Stomach (tissue), 9 donors: ENCODE data around the gene CLCN6. TPM values are rescaled to one million over a fixed set of nuclear protein-coding genes. Genes with fewer than 3 reads are reported as not detected.

Experiments used
- DNase-seq, 2 donors: peaks; one replicate each; pipeline versions ENCODE4 v3.0.0 to v3.0.0-alpha.2; 2013 to 2019
- H3K27ac ChIP-seq, 5 donors: fragments of 200-600 bp in 4 of 5; sonication (generic) in 4 of 5; one replicate each; pipeline ENCODE4 v1.5.1; 2013 to 2019; ENCODE audit warnings: mild to moderate bottlenecking in 1 of 5, moderate library complexity in 1 of 5
- H3K27me3 ChIP-seq, 3 donors: fragments of 200-600 bp; sonication (generic); one replicate each; pipeline ENCODE4 v1.5.1; 2017 to 2019; ENCODE audit warnings: mixed run types in 1 of 3
- H3K36me3 ChIP-seq, 4 donors: fragments of 200-600 bp; sonication (generic); 1 replicate in 3 of 4; 2 replicates in 1 of 4; pipeline ENCODE4 v1.5.1; 2016 to 2019
- H3K4me1 ChIP-seq, 4 donors: fragments of 200-600 bp; sonication (generic); one replicate each; pipeline ENCODE4 v1.5.1; 2016 to 2019
- H3K4me3 ChIP-seq, 4 donors: fragments of 200-600 bp; sonication (generic) in 3 of 4; one replicate each; pipeline ENCODE4 v1.5.1; 2016 to 2019; ENCODE audit warnings: mild to moderate bottlenecking in 1 of 4
- H3K9me3 ChIP-seq, 4 donors: fragments of 200-600 bp; sonication (generic); one replicate each; pipeline ENCODE4 v1.5.1; 2016 to 2019
- EP300 ChIP-seq: sonication (generic); formaldehyde crosslinking; IDR thresholded peaks from one replicate; pipeline ENCODE4 v1.6.1; 2017; ENCODE audit warnings: antibody characterized with exemption
- POLR2A ChIP-seq, 4 donors: fragments of 450-650 bp; IDR thresholded peaks; one replicate each; pipeline ENCODE4 v1.6.1; 2016; ENCODE audit warnings: antibody characterized with exemption in 4 of 4, control low read depth in 2 of 4, mild to moderate bottlenecking in 1 of 4, moderate library complexity in 1 of 4
- POLR2AphosphoS5 ChIP-seq, 3 donors: sonication (generic); formaldehyde crosslinking; IDR thresholded peaks; one replicate each; pipeline ENCODE4 v1.6.1; 2016; ENCODE audit warnings: antibody characterized with exemption in 3 of 3
- WGBS, 5 donors: extraction: QIAGEN DNeasy Blood & Tissue Kit in 3 of 5; methylation state at CpG; one replicate each; pipeline versions ENCODE4 v1.1.5 to v1.1.7; 2013 to 2018; 5-methylcytosine and 5-hydroxymethylcytosine counted together
- intact Hi-C: fragments of 100-400 bp; cut with DNase I; formaldehyde crosslinking; loops from one replicate; pipeline ENCODE4 v1.15.1; 2023; ENCODE audit warnings: low total_unique reads
- polyA plus RNA-seq, 3 donors: library from polyadenylated mRNA; stranded (reverse); fragments of 200-250 nt; gene quantifications; one replicate each; pipeline ENCODE4 v1.2.3, GENCODE V29; 2013
- total RNA-seq, 5 donors: library from RNA; depleted of rRNA; stranded (reverse); fragments of >200 nt; gene quantifications; one replicate each; pipeline versions ENCODE4 v1.1.0 to v1.2.3, GENCODE V29; 2014 to 2016
- TF ChIP-seq, protein P1 (sequence below), 7 experiments: fragments of 450-650 bp in 4 of 7; fragments of 200-600 bp in 3 of 7; sonication (generic) in 3 of 7; IDR thresholded peaks; one replicate each; pipeline ENCODE4 v1.5.1; 2016 to 2019; ENCODE audit warnings: antibody characterized with exemption in 7 of 7, control low read depth in 2 of 7, mild to moderate bottlenecking in 1 of 7
- donor health status: healthy with polysubstance abuse.
- donor health status: Bipolar disorder and iron deficiency.
- donor health status: healthy.

The CLCN6 gene
- total and polyA plus RNA-seq, 8 donors = 4.1 to 49.6 (median 10.2) TPM

- Histone ChIP-seq H3K27me3 (peaks cover 0 to 11% (median 3%) of the 10 kb centered on the region in 3 donors), H3K4me3 (no peak overlapping the region), H3K4me1 (peaks cover 0 to 6% (median 2%) of the 10 kb centered on the region in 4 donors), H3K9me3 (no peaks in the 10 kb centered on the region), H3K36me3 (peaks cover 0 to 25% (median 16%) of the 10 kb centered on the region in 4 donors), H3K27ac (no peak overlapping the region)
- DNase-seq = no peak
- intact Hi-C loops = no loop called here
- TF ChIP-seq POLR2AphosphoS5 (IDR thresholded peaks at IDR 0.05) (no peak), EP300 (no peak), POLR2A (IDR thresholded peaks at IDR 0.05) (no peak)
- TF ChIP-seq, protein P1, sequence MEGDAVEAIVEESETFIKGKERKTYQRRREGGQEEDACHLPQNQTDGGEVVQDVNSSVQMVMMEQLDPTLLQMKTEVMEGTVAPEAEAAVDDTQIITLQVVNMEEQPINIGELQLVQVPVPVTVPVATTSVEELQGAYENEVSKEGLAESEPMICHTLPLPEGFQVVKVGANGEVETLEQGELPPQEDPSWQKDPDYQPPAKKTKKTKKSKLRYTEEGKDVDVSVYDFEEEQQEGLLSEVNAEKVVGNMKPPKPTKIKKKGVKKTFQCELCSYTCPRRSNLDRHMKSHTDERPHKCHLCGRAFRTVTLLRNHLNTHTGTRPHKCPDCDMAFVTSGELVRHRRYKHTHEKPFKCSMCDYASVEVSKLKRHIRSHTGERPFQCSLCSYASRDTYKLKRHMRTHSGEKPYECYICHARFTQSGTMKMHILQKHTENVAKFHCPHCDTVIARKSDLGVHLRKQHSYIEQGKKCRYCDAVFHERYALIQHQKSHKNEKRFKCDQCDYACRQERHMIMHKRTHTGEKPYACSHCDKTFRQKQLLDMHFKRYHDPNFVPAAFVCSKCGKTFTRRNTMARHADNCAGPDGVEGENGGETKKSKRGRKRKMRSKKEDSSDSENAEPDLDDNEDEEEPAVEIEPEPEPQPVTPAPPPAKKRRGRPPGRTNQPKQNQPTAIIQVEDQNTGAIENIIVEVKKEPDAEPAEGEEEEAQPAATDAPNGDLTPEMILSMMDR (IDR thresholded peaks at IDR 0.05) = no peak
- 46 to 53% (median 50%) methylated on average over 11 of the region's 11 CpGs for WGBS, 5 donors
Observed at GRCh38 chr1:11850156-11850555, 44.2 kb downstream of the CLCN6 start.

DNA sequence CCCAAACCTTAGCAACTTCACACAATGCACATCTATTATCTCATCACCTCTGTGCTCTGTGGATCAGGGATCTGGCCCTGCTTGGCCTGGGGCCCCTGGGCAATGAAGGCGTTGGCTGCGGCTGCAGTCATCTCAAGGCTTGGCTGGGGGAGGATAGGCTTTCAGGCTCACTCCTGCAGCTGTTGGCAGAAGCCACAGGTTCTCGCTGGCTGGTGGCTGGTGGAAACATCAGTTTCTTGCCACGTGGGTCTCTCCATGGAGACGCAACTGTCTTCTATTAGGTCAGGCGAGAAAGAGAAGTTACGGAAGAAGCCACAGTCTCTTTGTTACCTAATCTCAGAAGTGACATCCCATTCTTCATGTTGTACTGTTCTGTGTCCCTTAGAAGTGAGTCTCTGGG is 45.2 kb downstream of the CLCN6 start:
- Histone ChIP-seq H3K9me3 (no peaks in the 10 kb centered on the region), H3K36me3 (peaks cover 0 to 15% (median 9%) of the 10 kb centered on the region in 4 donors), H3K4me1 (peaks cover 0 to 6% (median 2%) of the 10 kb centered on the region in 4 donors), H3K27ac (no peak overlapping the region), H3K27me3 (peaks cover 0 to 21% (median 3%) of the 10 kb centered on the region in 3 donors), H3K4me3 (no peak overlapping the region)
- 72 to 83% (median 79%) methylated on average over 7 of the region's 7 CpGs for WGBS, 5 donors
- intact Hi-C loops = no loop called here
- TF ChIP-seq POLR2AphosphoS5 (IDR thresholded peaks at IDR 0.05) (no peak), POLR2A (IDR thresholded peaks at IDR 0.05) (no peak), EP300 (no peak)
- TF ChIP-seq, protein P1 (IDR thresholded peaks at IDR 0.05) = no peak
- DNase-seq = no peak

- TF ChIP-seq, protein P1 (IDR thresholded peaks at IDR 0.05) = no peak
- intact Hi-C loops = no loop called here
- peaks cover 5 to 10% (median 7%) of the 10 kb centered on the region in 4 donors for H3K4me1 ChIP-seq
- 42 to 51% (median 46%) methylated on average over 8 of the region's 8 CpGs for WGBS, 5 donors
- no peak overlapping the region for H3K4me3 ChIP-seq
- H3K9me3 ChIP-seq = no peaks in the 10 kb centered on the region
- peaks cover 0 to 53% (median 35%) of the 10 kb centered on the region in 3 donors for H3K27me3 ChIP-seq
- DNase-seq = no peak
- H3K36me3 ChIP-seq = no peaks in the 10 kb centered on the region
- no peak overlapping the region for H3K27ac ChIP-seq
Observed at GRCh38 chr1:11854519-11854918, 48.5 kb downstream of the CLCN6 start.

- intact Hi-C loops = no loop called here
- Histone ChIP-seq H3K36me3 (no peaks in the 10 kb centered on the region), H3K9me3 (no peaks in the 10 kb centered on the region), H3K4me1 (peaks cover 5 to 10% (median 8%) of the 10 kb centered on the region in 4 donors), H3K27ac (no peak overlapping the region), H3K27me3 (peaks cover 0 to 62% (median 44%) of the 10 kb centered on the region in 3 donors), H3K4me3 (no peak overlapping the region)
- no peak for DNase-seq
- TF ChIP-seq, protein P1 (IDR thresholded peaks at IDR 0.05) = no peak
- no peak for TF ChIP-seq POLR2A (IDR thresholded peaks at IDR 0.05)
- TF ChIP-seq POLR2AphosphoS5 (IDR thresholded peaks at IDR 0.05) = no peak
- TF ChIP-seq EP300 = no peak
- 48 to 69% (median 61%) methylated on average over 8 of the region's 8 CpGs for WGBS, 5 donors
Observed at GRCh38 chr1:11855430-11855829, 49.4 kb downstream of the CLCN6 start.
